Measurements from ENCODE around the gene CCDC86. TPM values are rescaled to one million over a fixed set of nuclear protein-coding genes. Genes with fewer than 3 reads are reported as not detected.

The CCDC86 gene
- total RNA-seq, 2 experiments from 2014 or later, result 40.6 to 42.1 TPM

DNA sequence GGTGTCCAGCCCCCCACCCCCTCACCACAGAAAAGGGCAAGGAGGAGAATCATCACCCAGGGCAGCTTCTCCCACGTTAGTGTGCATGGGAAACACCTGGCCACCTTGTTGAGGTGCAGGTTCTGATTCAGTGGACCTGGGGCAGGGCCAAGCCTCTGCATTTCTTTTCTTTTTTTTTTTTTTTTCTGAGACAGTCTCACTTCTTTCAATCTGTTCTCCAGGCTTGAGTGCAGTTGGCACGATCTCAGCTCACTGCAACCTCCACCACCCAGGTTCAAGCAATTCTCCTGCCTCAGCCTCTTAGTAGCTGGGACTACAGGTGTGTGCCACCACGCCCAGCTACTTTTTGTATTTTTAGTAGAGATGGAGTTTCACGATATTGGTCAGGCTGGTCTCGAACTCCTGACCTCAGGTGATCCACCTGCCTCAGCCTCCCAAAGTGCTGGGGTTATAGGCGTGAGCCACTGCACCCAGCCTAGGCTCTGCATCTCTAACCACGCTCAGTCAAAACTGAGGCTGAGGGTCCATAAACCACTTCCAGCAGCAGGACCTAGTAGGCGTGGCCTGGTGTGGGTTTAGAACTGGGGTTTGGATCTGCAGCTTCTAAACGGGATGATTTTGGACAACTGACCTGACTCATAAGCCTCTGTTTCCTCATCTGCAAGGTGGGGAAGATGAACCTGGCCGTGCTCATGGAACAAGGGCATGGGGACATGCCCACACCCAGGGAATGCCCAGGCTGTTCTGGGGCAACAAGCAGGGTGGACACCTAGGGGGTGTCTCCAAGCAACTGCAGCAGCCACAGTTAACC lies 26.2 kb downstream of the CCDC86 start:
- intact Hi-C loops (cut with micrococcal nuclease), result no loop called here
- no peak for DNase-seq
- POLR2A ChIA-PET, result no interaction called here
- Mint-ChIP-seq H3K4me1 (ENCODE audit: low read depth) (peaks cover 3% of the 10 kb centered on the region), H3K9me3 (no peaks in the 10 kb centered on the region), H3K4me3 (no peak overlapping the region), H3K27ac (no peak overlapping the region), H3K36me3 (no peaks in the 10 kb centered on the region), H3K27me3 (no peaks in the 10 kb centered on the region)
- CTCF ChIA-PET, result interaction anchor here (0.8 to 2.1 kb wide), 2 partner anchors 19 to 37 kb away, joined by 3 to 8 read pairs; no protein-coding TSS in a partner anchor

DNA sequence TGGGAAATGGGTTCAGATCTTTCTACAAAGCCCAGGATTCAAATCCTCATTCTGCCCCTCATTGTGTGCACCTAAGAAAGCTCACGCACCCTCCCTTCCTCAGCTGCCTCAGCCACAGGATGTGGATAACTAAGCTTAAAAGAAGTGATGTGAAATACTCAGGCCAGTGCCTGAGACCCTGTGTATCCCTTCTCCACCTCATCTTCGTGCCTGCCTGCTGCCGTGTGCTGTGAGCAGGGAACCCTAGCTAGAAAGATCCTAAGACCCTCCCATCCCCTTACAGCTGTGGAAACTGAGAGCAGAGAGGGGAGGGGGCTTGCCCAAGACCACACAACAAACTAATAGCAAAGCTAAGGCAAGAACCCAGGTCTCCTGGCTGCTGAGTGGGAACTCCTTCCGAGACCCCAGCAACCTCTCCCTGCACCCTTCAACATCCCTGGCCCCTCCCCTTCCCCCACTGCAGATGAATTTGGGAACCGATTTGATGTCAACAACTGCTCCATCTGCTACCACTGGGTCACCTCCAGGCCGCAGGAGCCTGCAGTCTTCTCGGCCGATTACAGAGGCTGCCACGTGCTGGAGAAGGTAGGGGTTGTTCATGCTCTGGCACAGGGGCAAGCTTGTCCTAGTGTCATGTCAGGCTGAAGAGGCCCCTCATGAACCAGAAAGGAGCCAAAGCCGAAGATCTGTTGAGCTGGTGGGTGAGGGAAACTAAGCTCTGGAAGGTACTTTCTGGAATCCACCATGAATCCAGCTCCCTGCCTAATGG lies 27.0 kb downstream of the CCDC86 start:
- no peak for DNase-seq
- Mint-ChIP-seq H3K27ac (no peak overlapping the region), H3K36me3 (no peaks in the 10 kb centered on the region), H3K9me3 (no peaks in the 10 kb centered on the region), H3K4me1 (ENCODE audit: low read depth) (peaks cover 5% of the 10 kb centered on the region), H3K4me3 (no peak overlapping the region), H3K27me3 (no peaks in the 10 kb centered on the region)
- intact Hi-C loops (cut with micrococcal nuclease), result no loop called here
- CTCF ChIA-PET, result interaction anchor here (0.8 to 2.1 kb wide), 3 partner anchors 19 to 38 kb away, joined by 3 to 8 read pairs (median 3); no protein-coding TSS in a partner anchor
- POLR2A ChIA-PET, result no interaction called here

DNA sequence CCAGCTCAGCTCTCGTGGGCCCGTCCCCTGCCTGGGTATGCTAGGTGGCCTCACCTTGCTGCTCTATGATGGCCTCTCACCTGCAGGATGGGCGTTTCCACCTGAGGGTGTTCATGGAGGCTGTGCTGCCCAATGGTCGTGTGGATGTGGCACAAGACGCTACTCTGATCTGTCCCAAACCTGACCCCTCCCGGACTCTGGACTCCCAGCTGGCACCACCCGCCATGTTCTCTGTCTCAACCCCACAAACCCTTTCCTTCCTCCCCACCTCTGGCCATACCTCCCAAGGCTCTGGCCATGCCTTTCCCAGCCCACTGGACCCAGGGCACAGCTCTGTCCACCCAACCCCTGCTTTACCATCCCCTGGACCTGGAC lies 27.5 kb downstream of the CCDC86 start:
- CTCF ChIA-PET, result interaction anchor here (1.2 to 2.1 kb wide), 2 partner anchors 18 to 39 kb away, joined by 3 to 8 read pairs; no protein-coding TSS in a partner anchor
- no peak overlapping the region for H3K27ac Mint-ChIP-seq
- H3K27me3 Mint-ChIP-seq, result no peaks in the 10 kb centered on the region
- H3K9me3 Mint-ChIP-seq, result no peaks in the 10 kb centered on the region
- POLR2A ChIA-PET, result no interaction called here
- peaks cover 5% of the 10 kb centered on the region for H3K4me1 Mint-ChIP-seq (ENCODE audit: low read depth)
- H3K4me3 Mint-ChIP-seq, result no peak overlapping the region
- H3K36me3 Mint-ChIP-seq, result no peaks in the 10 kb centered on the region
- no peak for DNase-seq
- intact Hi-C loops (cut with micrococcal nuclease), result no loop called here

DNA sequence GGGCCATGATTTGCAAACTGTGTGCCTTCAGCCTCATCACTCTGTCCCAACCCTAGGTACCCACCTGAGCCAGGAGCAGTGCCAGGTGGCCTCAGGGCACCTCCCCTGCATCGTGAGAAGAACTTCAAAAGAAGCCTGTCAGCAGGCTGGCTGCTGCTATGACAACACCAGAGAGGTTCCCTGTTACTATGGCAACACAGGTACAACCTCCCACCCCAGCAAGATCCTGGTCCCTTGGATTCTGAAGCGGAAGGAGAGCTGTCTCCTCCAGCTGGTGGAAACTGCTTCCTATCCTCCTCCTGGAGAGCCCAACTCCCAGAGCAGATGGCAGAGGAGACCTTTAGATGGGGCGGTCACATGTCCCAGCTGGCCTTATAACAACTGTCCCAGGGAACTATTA lies 28.4 kb downstream of the CCDC86 start:
- H3K27ac Mint-ChIP-seq, result no peak overlapping the region
- no peaks in the 10 kb centered on the region for H3K27me3 Mint-ChIP-seq
- H3K9me3 Mint-ChIP-seq, result no peaks in the 10 kb centered on the region
- no peak overlapping the region for H3K4me3 Mint-ChIP-seq
- no peaks in the 10 kb centered on the region for H3K36me3 Mint-ChIP-seq
- H3K4me1 Mint-ChIP-seq (ENCODE audit: low read depth), result peaks cover 5% of the 10 kb centered on the region
- DNase-seq, result no peak
- ChIA-PET CTCF (no interaction called here), POLR2A (no interaction called here)
- intact Hi-C loops (cut with micrococcal nuclease), result no loop called here

DNA sequence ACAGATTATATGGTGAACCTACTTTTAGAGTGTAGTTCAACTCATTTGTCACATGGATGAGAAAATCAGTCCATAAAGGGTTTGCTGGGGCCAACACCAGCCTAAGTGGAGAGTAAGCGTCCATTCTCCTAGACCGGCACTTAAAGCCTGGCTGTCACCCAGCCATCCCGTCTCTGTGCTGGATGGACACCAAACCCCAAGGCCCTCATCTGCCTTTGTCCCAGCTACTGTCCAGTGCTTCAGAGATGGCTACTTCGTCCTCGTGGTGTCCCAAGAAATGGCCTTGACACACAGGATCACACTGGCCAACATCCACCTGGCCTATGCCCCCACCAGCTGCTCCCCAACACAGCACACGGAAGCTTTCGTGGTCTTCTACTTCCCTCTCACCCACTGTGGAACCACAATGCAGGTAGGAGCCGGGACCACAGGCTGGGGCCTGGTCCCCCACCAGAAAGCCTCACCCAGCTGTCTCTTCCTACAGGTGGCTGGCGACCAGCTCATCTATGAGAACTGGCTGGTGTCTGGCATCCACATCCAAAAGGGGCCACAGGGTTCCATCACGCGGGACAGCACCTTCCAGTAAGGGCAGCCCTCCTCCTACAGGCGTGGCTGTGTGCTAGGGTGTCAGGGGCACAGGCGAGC lies 28.9 kb downstream of the CCDC86 start:
- ChIA-PET CTCF (interaction anchor here (0.8 to 1.2 kb wide), 2 partner anchors 33 to 40 kb away, joined by 3 to 4 read pairs; no protein-coding TSS in a partner anchor), POLR2A (no interaction called here)
- intact Hi-C loops (cut with micrococcal nuclease), result no loop called here
- Mint-ChIP-seq H3K36me3 (no peaks in the 10 kb centered on the region), H3K27ac (no peak overlapping the region), H3K4me3 (no peak overlapping the region), H3K4me1 (ENCODE audit: low read depth) (peaks cover 5% of the 10 kb centered on the region), H3K27me3 (no peaks in the 10 kb centered on the region), H3K9me3 (no peaks in the 10 kb centered on the region)
- DNase-seq, result no peak

DNA sequence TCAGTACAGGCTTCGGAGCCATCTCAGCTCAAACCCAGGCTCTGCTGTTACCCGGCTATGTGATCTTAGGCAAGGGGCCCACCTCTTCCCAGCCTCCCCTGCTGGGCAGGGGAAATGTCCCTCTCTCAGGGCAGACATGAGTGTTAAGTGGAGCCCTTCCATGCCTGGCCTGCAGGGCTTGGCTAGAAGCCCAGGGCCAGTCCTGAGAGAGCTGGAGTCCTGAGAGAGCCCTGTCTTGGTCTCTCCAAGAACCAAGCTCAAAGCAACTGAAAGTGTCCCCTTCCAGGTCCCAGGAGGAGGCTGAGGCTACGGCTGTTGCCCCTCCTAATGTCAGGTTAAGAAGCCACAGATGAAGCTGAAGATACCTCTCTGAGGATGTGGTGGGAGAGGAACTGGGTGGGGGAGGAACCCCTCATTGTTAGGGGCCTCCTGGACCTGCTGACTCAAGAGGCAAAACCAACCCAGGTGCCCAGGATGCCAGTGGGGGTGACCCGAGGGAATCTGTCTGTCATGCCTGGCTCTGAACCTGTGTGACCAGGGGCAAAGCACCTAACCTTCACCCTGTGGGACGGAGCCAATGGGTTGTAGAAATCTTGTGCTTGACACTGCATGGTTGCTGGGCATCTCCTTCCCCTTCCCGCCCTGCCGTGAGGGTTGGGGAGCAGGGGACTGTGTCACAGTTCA lies 29.6 kb downstream of the CCDC86 start:
- Mint-ChIP-seq H3K27me3 (no peaks in the 10 kb centered on the region), H3K4me1 (ENCODE audit: low read depth) (peaks cover 5% of the 10 kb centered on the region), H3K36me3 (no peaks in the 10 kb centered on the region), H3K27ac (no peak overlapping the region), H3K9me3 (no peaks in the 10 kb centered on the region), H3K4me3 (no peak overlapping the region)
- POLR2A ChIA-PET, result interaction anchor here (1.2 kb wide), 1 partner anchor 16 kb away, joined by 5 read pairs; no protein-coding TSS in a partner anchor
- no peak for DNase-seq
- CTCF ChIA-PET, result interaction anchor here (0.8 to 1.2 kb wide), 2 partner anchors 34 to 41 kb away, joined by 3 to 4 read pairs; no protein-coding TSS in a partner anchor
- intact Hi-C loops (cut with micrococcal nuclease), result no loop called here

DNA sequence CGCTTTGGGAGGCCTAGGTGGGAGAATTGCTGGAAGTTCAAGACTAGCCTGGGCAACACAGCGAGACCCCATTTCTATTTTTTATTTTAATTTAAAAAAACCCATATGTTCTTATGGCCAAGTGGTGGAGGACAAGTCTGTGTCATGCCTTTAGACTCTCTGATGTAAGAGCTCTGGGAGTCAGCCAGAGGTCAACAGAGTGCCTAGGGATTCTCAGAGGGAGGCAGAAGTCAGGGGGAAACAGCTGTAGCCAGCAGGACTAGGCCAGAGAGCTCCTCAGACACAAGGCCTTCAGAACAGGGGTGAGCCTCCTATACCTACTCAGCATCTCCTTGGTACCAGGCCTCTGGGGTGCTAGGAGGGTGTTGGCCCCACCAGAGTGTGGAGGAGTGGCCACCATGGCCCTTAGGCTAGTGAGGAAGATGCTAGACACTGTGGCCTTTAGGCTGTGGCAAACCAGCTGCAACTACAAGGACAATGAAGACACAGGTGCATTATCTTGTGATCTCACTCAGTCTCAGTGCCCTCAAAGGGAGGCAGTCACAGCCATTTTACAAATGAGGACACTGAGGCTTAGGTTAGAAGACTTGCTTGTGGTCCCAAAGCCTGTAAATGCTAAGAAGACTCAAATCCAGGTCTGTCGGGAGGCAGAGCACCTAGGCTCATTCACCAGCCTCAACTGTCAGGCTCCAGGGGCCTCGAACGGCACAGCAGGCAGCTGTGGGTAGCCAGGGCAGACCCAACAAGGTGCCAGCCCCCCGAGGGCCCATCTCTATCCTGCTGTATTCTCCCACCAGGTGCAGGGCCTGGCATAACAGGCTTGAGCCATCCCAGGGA lies 30.4 kb downstream of the CCDC86 start:
- Mint-ChIP-seq H3K4me3 (no peak overlapping the region), H3K9me3 (no peaks in the 10 kb centered on the region), H3K36me3 (no peaks in the 10 kb centered on the region), H3K27me3 (no peaks in the 10 kb centered on the region), H3K27ac (no peak overlapping the region), H3K4me1 (ENCODE audit: low read depth) (peaks cover 5% of the 10 kb centered on the region)
- DNase-seq, result no peak
- ChIA-PET POLR2A (interaction anchor here (1.2 kb wide), 1 partner anchor 15 kb away, joined by 5 read pairs; no protein-coding TSS in a partner anchor), CTCF (interaction anchor here (1.2 kb wide), 1 partner anchor 41 kb away, joined by 4 read pairs; no protein-coding TSS in a partner anchor)
- intact Hi-C loops (cut with micrococcal nuclease), result no loop called here

DNA sequence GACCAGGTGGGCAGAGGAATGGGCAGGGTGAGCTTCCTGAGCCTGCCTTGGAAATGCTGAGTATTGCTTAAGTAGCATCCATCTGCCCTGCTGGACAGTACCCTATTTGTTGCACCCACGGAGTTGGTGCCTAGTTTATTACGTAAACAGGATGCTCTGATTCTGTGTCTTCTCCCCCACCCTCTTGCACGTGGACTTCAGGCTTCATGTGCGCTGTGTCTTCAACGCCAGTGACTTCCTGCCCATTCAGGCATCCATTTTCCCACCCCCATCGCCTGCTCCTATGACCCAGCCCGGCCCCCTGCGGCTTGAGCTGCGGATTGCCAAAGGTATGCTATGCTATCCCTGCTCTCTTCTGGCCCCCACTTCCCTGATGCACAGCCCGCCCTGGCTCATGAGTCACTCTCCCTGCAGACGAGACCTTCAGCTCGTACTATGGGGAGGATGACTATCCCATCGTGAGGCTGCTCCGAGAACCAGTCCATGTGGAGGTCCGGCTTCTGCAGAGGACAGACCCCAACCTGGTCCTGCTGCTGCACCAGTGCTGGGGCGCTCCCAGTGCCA lies 31.1 kb downstream of the CCDC86 start:
- Mint-ChIP-seq H3K4me1 (ENCODE audit: low read depth) (peaks cover 5% of the 10 kb centered on the region), H3K27me3 (no peaks in the 10 kb centered on the region), H3K27ac (no peak overlapping the region), H3K9me3 (no peaks in the 10 kb centered on the region), H3K4me3 (no peak overlapping the region), H3K36me3 (peaks cover 5% of the 10 kb centered on the region)
- POLR2A ChIA-PET, result interaction anchor here (1.2 kb wide), 1 partner anchor 15 kb away, joined by 5 read pairs; no protein-coding TSS in a partner anchor
- intact Hi-C loops (cut with micrococcal nuclease), result no loop called here
- DNase-seq, result no peak
- CTCF ChIA-PET, result interaction anchor here (4.4 kb wide), 1 partner anchor 42 kb away, joined by 15 read pairs; no protein-coding TSS in a partner anchor

DNA sequence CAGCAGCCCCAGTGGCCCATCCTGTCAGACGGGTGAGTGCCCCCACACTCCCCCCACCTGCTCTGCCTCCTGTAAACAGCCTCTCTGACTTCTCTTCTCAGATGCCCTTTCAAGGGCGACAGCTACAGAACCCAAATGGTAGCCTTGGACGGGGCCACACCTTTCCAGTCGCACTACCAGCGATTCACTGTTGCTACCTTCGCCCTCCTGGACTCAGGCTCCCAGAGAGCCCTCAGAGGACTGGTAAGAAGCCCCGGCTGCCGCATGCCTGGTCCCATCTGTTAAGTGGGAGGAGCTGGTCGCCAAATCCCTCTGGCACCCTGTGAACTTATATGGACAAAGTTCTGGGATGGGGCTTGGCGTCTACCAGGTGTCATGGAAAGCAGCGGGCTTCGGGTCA lies 31.6 kb downstream of the CCDC86 start:
- Mint-ChIP-seq H3K4me1 (ENCODE audit: low read depth) (peaks cover 5% of the 10 kb centered on the region), H3K27me3 (no peaks in the 10 kb centered on the region), H3K27ac (no peak overlapping the region), H3K9me3 (no peaks in the 10 kb centered on the region), H3K4me3 (no peak overlapping the region), H3K36me3 (peaks cover 8% of the 10 kb centered on the region)
- intact Hi-C loops (cut with micrococcal nuclease), result no loop called here
- no peak for DNase-seq
- CTCF ChIA-PET, result interaction anchor here (4.4 kb wide), 1 partner anchor 43 kb away, joined by 15 read pairs; no protein-coding TSS in a partner anchor
- POLR2A ChIA-PET, result no interaction called here

DNA sequence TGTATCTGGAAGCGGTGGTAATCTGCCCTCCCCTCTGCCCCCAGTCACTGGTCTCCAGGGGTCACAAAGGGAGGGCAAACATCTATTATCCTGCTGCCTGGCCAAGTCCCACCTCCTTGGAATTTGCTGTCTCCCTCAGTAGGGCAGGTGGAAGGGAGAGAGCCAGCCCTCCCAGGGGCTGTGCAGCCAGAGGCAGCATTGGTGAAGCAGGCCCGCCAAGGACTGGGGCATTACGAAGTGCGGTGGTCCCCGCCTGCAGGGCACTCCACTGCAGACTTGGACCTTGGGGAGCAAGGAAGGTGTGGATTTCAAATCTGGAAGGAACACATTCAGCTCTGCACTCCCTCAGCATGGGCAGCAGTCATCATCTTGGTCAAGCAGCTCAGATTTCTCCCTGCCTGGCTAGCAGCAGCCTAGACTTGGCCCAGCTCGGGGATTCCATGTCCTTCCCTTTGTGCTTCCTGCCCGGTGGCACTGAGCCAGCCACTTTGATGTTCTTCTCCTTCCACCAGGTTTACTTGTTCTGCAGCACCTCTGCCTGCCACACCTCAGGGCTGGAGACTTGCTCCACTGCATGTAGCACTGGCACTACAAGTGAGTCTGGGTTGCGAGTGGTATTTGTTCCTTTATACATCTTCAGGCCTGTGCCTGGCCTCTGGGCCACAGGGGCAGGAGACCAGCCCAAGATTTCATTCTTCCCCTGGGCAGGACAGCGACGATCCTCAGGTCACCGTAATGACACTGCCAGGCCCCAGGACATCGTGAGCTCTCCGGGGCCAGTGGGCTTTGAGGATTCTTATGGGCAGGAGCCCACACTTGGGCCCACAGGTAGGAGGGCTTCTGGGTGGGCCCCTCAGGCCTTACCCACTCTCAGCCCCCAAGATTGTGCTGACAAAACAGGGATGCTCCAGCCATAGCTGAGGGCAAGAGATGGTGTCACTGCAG lies 32.8 kb downstream of the CCDC86 start:
- ChIA-PET CTCF (interaction anchor here (0.8 to 4.4 kb wide), 3 partner anchors 44 to 117 kb away, joined by 3 to 15 read pairs (median 4); no protein-coding TSS in a partner anchor), POLR2A (no interaction called here)
- Mint-ChIP-seq H3K4me1 (ENCODE audit: low read depth) (peaks cover 5% of the 10 kb centered on the region), H3K36me3 (peaks cover 13% of the 10 kb centered on the region), H3K27ac (no peak overlapping the region), H3K4me3 (no peak overlapping the region), H3K27me3 (no peaks in the 10 kb centered on the region), H3K9me3 (no peaks in the 10 kb centered on the region)
- no peak for DNase-seq
- intact Hi-C loops (cut with micrococcal nuclease), result no loop called here
